Effector CD4-positive, alpha-beta T cell (primary cell): ENCODE measurements around the gene GIGYF2.
"Not testable (repeated sequence)": the region's sequence is repeated elsewhere in the genome, so short reads cannot be mapped to it uniquely, and the experiment has no call there.

Experiments
- DNase-seq: peaks from one replicate; pipeline ENCODE4 v3.0.0-alpha.2; 2020

Gene GIGYF2

DNA sequence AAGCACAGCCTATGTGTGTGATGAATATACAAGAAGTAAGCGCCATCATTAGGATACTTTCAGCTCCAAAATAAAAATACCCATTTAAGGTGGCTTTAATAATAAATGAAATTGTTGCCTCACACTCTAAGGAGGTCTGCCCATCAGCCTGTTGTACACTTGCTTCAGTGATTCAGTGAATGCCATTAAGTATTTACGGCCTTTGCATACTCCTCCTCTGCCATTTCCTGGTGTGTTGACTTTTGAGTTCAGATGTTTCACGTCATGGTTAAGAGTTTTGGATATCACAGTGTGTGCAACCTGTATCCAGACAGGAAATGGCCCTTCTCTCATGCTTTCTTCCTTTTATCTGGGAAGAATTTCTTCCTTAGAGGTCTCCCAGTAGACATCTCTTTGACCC is 134.4 kb downstream of the GIGYF2 start:
- DNase-seq = no peak

DNA sequence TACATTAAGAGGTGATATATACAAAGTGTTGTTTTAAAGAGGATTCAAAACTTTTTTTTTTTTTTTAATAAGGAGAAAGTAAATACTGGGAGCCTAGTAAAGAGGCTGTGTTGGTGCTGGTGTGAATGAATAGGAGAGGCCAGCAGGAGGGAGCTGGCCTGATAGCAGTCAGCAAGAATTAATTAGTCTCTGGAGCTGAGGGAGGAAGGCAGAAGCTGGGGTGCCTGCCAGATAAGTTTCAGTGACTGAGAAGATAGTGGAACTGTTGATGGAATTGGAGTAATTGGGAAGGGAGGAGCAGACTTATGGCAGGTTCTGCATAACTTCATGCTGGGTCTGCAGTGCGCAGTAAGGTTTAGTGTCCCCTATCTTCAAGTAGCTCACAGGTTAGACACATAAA is 136.7 kb downstream of the GIGYF2 start:
- no peak for DNase-seq

DNA sequence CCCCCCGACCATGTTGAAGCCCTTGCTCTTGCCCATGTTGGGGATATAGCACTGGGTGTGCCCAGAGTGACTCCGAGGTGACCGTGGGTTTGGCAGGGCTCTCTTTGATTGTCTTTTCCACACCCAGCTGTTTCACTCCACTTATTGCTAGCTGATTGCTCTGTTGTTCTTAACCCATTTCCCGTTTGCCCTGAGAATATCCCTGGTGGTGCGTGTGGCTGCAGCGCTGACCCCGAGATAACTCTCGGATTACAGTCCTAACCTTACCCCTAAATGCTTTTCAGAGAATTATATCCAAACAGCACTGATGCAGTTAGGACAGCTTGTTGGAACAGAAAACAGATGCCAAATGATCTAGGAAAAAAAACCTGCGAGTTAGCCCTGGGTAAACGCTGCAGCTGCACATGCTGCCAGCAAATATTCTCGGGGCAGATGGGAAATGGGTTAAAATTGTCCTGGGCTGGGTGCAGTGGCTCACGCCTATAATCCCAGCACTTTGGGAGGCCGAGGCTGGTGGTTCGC is 138.6 kb downstream of the GIGYF2 start:
- no peak for DNase-seq

DNA sequence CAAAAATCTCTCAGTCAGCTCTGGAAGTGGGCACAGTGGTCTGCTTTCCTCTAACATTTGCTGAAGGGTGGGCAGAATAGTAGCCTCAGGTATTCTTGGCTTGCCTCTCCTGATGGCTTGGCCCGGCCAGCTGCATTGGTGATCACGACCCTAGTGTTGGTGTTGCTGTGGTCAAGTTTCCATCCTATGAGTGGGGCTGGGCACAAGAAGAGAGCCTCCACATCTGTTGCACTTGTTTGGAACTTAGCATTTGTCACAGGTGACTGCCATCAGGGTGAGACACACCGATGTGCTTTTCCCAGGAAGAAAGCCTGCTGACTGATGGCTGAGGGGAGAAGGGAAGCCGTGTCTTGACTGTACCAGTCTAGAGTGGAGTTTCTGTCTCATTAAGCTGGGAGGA is 139.8 kb downstream of the GIGYF2 start:
- DNase-seq = no peak

DNA sequence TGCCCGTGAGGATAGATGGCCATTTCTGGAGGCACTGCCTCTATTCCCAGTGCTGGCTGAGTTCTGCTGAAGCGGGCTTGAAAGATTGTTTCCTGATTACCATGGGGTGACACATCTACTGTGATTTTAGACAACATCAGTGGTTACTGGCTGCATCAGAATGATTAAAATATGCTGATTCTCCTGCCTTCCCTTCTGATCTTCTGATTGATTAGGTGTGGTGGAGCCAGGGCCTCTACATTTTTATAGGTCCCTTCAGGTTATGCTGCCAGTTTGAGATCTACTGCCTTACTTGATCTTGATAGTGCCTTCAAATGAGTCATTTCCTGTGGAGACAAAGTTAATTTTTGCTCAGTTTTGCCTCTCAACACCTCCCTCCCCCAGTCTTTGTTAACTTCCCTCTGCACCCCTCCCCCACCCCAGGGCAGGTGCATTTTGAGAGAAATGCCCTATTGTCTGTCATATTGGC is 141.3 kb downstream of the GIGYF2 start:
- DNase-seq = peak; percentile 62

DNA sequence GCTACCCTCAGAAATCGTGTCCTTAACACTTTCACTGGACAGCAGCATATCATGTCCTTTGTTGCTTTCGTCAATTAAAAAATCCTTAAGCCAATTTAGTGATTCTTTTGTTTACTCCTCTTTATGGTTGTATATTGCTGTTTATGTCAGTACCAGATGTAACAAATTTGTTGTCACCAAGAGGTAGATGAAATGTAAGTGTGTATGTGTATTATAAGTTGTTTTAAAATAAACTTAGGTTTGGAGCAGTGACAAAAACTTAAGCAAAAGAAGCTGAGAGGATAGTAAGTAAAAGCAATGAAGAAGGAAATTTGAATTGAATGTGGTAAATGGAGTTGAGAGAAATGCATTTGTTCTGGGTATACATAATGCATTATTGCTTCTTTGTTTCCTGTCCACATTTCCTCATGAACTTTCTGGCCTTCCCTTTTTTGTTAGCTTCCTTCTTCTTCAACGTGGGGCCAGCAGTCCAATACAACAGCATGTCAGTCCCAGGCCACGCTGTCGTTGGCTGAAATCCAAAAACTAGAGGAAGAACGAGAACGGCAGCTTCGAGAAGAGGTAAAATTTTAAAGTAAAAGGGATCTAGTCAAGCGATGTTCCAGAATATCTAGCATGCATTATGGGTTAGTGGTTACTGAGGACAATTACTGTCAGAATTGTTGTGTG is 142.4 kb downstream of the GIGYF2 start:
- no peak for DNase-seq

DNA sequence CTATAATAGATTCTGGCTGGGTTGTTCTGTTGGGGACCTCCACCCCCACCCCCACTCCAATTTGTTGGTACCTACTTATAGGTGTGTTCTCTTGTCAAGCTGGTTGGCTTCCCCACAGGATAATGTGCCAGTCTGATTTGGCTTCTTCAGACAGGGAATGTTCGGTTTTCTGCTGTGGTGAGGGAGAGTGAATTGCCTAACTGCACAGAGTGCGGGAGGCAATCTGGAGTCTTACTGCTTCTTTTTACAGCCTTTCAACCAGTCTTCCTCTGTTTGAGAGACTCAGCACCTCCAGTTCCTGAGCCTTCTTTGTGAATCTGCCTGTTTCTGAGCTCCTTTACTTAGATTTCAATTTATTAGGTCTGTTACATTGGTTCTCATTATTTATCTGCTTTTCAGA is 145.6 kb downstream of the GIGYF2 start:
- no peak for DNase-seq

DNA sequence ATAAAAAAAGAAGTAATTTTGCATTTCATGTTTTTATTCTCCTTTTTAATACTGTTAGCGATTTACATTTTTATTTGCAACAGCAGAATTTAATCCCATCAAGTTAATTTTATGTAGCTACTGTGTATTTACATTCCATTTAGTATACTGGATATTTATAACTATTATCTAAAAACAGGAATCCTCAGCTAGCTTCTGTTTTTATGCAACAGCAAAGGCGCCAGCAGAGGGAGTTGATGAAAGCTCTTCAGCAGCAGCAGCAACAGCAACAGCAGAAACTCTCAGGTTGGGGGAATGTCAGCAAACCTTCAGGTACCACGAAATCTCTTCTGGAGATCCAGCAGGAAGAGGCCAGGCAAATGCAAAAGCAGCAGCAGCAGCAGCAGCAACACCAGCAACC is 146.7 kb downstream of the GIGYF2 start:
- no peak for DNase-seq

DNA sequence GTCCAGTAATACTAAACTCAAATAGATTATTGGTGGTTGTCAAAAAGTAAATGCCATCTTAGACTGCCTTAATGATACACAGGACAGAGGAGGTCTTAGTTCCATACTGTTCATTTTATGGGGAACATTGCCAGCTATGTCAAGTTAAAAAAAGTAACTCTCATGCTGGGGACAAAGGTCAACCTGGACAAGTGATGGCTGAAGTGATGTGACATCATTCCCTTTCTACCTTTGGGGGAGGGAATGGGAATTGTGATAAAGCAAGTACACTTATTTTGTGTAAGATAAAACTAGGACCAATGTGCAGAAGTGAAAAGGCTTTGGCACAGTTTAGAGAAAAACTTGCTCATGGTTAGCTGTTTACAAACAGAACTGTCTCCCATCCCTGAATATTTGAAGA is 148.9 kb downstream of the GIGYF2 start:
- no peak for DNase-seq

DNA sequence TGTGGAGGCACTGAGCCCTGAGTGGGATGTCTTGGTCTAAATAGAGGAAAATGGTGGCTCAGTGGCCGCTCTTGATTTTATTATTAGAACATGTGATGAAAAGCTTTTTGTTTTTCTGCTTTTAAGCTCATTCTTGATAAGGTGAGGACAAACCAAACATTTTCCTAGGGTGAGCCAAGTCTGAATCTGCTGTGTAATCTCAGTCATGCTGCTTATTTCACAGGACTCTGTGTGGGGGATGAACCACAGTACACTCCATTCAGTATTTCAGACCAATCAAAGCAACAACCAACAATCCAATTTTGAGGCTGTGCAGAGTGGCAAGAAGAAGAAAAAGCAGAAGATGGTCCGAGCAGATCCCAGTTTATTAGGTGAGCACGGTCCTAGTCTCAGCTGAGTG is 152.9 kb downstream of the GIGYF2 start:
- no peak for DNase-seq

DNA sequence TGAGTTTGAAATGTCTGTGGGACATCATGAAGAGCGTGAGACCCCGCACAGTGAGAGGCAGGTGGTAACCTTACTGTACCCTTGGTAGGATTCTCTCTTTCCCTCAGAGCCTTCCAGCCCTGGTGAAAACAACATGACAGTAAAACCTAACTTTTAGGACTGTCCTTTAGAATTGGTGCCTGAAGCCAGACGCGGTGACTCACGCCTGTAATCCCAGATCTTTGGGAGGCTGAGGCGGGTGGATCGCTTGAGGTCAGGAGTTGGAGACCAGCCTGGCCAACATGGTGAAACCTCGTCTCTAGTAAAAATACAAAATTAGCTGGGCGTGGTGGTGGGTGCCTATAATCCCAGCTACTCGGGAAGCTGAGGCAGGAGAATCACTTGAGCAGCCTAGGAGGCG is 154.9 kb downstream of the GIGYF2 start:
- DNase-seq = not testable (repeated sequence)

DNA sequence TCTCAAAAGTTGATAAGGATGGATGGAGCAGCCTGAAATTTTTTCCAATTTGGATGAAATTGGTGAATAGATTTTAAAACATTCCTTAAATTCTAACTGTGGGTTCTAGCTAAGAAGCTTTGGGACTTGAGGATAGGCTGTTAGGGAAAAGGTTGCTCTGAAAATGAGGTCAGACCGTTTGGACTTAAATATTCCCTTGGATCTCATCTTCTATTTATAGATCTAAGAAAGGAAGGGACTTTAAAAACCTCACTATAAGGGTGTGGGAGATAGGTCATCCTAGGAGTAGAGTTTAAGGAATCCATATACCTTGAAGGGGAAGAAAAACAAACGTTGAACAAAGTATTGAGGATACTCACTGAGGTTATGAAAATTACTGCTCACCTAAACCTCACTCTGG is 155.5 kb downstream of the GIGYF2 start:
- DNase-seq = no peak

DNA sequence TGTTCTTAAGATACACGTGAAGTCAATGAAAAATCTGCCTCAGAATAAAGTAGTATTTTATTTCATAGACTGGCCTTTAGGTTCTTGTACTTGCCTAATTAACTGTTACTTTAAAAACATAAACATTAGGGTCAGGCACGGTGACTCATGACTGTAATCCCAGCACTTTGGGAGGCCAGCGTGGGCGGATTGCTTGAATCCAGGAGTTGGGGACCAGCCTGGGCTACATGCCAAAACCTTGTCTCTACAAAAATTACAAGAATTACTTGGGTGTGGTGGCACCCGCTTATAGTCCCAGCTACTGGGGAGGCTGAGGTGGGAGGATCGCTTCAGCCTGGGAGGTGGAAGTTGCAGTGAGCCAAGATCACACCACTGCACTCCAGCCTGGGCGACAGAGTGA is 157.0 kb downstream of the GIGYF2 start:
- DNase-seq = no peak

DNA sequence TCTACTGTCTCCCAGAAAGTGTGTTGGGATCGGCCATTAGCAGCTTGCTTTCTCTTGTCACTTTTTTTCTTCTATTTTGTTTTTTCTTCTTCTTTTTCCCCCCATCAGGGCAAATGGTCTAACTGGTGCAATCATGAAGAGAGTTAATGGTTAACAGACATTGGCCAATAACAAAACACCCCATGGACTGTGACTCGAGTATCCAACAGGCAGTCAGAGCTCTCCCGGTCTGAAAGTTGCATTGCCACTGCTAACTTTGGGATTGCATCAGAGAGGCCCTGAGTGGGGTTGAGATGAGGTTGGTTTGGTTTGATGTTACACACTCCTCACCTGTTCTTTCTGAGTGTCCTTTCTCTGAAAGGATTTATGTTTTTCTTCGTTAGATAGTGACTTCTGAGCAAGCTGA is 160.0 kb downstream of the GIGYF2 start:
- DNase-seq = no peak

DNA sequence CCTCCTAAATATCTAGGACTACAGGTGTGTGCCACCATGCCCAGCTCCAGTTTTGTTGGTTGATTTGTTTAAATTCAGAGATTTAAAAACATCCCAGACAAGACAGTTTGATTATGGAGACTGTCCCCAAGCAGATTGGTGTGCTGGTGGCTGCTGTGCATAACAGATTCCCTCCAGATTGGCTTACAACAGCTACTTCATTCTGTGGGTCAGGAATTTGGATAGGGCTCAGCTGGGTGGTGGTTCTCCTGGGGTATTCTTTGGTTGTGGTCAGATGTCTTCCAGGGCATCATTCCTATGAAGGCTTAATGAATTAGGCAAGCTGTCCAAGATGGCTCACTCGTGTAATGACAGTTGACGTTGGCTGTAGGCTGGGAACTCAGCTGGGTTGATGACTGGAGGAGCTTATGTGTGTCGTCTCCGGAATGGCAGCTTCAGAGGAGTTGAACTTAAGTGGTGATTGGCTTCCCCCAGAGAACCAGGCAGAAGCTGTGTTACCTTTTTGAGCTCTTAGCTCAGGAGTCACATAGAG is 162.3 kb downstream of the GIGYF2 start:
- DNase-seq = no peak

DNA sequence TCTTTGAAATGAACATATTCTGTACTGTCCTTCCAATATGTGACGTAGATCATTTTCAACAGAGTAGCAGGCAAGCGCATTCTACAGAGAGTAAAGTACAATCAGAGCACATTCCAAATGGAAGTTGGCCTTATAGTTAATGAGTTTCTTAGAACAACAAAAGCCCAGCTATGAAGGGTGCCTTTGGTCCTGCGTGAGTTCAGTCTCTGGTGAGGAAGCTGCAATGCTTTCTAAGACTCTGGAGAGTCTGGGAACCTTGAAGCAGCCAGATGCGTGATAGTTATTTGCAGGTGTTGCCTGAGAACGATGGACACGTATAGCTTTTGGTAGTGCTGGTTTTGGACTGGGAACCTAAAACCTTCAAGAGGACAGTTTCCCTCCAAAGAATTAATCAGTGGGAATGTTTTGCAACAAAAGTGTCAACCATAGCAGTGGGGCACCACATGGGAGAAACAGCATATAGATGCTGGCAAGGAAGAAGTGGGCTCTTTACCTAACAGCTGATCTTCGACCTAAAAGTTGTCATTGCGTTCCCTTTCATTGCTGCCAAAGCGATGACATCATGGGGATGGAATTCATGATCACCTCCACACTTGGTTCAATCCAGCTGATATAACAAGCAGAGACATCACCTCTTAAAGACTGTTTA is 163.6 kb downstream of the GIGYF2 start:
- no peak for DNase-seq

DNA sequence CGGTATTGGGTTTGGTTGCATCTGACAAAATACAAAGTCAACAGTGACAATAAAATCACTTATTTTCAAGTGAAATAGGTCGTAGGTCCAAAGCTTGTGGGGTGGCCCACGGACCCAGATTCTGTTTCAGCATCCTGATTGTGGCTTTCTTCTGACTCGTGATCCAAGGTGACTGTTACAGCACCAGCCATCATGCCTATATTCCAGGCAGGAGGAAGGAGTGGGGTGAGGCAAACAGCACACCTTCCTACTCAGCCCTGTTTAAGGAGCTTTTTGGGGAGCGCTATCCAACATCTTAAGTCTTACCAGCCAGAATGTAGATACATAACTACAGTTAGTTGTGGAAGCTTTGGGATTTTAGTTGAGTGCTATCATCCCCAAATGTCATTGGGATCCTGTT is 164.2 kb downstream of the GIGYF2 start:
- DNase-seq = no peak

DNA sequence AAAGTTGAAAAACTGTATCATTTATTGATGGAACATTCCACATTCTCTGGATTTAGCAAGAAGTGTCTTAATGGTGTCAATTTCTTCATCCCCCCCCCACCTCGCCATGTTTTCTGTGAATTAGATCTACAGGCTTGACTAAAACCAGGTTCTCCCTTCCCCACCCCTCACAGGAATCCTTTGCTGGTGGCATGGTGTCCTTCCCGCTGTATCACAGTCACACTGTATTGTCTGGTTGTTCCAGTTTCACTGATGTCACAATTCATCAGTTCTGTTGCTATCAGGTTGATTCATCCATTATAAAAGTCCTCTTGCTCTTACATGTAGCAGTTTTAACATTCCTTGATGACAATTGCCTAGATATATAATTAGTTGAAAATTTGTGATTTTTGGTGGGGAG is 166.9 kb downstream of the GIGYF2 start:
- no peak for DNase-seq

DNA sequence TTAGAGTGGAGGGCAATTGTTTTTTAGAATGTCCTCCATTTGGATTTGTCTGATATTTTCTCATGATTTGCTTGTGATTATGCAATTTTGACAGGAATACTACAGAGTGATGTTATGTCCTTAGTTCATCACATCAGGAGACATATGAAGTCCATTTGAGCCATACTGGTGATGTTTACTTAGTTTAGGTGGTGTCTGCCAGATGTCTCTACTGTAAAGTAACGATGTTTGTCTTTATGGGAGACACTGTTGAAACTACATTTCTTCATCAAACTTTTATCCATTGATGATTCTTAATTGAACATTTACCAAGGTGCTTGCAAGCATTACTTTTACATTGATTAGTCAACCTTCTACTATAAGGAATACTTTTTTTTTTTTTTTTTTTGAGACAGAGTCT is 168.0 kb downstream of the GIGYF2 start:
- DNase-seq = no peak

DNA sequence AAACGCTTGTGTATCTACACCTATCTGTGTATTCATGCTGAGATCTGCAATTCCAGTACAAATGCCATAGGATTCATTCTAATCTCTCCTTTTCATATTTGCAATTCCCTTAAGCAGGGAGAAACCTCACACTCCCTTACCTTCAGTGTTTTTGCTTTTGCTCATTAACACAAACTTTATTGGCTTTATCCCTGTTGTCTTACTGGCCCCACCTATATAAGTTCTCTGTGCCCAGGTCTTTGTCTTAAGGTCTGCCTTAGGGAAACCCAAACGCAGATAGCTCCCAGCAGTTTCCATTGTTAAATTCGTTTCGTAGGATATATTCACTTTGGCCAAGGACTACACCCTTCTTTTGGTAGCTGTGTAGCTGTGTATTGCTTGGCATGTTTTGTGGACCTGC is 169.0 kb downstream of the GIGYF2 start:
- DNase-seq = no peak

DNA sequence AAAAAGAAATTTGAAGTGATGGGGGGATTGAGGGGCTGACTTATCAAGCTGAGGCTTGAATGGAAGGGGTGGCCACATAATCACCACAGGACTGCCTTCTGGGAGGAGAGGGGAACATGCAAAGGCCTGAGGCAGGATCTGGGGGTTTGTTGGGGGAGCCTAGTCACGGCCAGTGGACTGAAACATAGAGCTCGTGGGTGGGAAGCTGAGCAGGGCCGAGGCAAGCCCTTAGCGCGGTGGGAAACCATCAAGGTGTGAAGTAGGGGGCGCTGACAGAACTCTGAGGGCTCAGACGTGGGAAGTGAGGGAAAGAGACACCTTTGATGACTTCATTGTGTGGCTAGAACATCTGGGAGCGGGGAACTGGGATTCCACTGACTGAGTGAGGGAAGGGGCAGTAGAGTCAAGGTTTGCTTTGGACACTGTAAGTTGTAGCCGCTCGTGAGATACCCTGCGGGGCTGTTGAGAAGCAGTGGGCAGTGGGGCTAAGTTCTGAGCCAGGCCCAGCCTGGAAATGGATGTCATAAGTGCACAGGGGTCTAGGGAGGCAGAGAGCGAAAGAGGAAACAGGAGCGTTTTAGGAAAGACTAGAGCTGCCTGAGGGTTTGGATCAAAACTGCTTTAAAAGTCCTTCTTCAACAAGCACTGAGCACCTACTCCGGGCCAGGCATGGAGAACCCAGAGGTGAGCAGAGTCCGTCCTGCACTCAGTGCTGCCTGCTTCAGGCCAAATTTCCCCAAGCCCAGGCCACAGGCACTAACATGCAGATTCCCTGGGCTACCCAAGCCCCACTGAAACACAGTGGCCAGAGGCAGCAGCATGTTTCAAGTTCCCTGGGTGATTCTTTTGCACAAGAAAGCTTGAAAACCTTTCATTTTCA is 172.2 kb downstream of the GIGYF2 start:
- DNase-seq = no peak

DNA sequence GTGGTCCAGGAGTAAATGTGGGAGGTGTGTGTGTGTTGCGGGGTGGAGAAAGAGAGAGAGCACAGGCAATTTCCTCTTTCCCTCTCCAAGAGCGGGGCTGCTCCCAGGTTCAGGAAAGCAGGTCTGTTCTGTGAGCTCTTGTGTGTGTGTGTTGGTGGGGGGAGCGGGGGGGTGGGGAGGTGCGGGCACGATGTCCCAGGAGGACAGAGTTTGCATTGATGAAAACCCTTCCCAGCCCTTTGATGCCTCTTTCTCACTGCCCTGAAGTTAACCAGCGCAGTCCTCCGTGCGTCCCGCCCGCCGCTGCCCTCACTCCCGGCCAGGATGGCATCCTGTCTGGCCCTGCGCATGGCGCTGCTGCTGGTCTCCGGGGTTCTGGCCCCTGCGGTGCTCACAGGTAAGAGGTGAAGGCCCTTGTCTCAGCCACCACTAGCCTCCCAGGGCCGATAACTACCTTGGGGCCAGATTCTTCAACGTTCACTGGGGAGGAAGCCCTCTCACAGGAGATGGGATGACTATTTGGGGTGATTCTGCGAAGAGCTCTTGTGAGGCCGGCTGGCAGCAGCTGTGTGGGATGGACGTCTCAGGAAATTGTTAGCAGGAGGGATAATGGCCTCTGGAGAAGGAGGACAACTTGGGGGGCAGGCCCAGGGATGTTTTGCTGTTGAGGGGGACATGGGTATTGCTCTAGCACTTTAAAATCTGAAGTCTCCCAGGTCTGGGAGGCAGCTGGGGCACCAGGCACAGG is 173.1 kb downstream of the GIGYF2 start, which contains the start of gene SNORC:
SNORC (plus strand) TSS at position 247 of the 748 bp plus-strand sequence; CDS start at position 325, 78 bp downstream.
- DNase-seq = no peak
